HG03571 (cell line): ENCODE data around the gene NDFIP1.

ENCODE experiments used
- ATAC-seq: cut with Tn5 transposase; IDR thresholded peaks from one replicate; pipeline ENCODE4 v1.9.1; 2021; ENCODE audit not compliant: unreplicated experiment

The NDFIP1 gene

DNA sequence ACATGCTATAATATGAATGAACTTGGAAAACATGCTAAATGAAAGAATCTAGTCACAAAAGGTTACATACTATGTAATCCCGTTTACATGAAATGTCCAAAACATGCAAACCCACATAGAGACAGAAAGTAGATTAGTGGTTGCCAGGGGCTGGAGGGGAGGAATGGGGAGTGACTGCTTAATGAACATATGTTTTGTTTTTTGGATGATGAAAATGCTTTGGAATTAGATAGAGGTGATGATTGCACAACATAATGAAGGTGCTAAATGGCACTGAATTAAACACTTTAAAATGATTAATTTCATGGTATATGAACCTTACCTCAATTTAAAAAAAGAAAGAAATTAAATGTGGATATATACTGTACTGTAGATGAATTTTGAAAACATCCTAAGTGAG lies 17.6 kb upstream of the NDFIP1 start:
- ATAC-seq, result no peak

DNA sequence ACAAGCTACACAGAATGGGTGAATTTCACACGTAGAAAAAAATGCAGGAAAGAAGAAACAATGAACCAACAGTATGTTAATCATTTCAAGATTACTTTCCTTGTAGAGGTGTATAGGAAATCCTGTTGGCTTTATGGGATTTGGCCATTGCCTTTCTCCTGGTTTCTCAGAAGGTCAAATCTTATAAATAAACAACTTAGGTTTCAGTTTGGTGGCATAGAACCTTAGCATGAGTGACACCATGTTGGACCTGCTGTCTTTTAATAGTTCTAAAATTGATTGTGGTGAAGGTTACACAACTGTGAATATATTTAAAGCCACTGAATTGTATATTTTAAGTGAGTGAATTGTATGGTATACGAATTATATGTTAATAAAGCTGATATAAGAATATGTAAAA lies 16.7 kb upstream of the NDFIP1 start:
- no peak for ATAC-seq

DNA sequence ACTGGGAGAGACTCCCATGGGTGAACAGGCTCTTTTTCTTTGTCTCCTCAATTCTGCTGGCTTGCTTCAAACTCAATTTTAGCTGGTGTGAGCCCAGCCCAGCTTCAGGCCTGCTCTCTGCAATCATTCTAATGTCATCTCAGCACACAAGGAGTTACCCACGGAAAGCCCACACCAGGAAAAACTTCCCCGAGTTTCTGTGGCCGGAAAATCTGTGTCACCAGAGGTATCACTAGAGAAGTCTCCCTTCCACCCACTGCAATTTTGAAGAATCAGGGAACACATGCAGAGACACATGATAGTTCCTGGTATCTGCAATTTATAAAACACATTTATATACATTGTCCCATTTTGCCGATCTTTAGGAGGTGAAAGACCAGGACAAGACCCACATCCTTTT lies 13.5 kb upstream of the NDFIP1 start:
- ATAC-seq, result no peak

DNA sequence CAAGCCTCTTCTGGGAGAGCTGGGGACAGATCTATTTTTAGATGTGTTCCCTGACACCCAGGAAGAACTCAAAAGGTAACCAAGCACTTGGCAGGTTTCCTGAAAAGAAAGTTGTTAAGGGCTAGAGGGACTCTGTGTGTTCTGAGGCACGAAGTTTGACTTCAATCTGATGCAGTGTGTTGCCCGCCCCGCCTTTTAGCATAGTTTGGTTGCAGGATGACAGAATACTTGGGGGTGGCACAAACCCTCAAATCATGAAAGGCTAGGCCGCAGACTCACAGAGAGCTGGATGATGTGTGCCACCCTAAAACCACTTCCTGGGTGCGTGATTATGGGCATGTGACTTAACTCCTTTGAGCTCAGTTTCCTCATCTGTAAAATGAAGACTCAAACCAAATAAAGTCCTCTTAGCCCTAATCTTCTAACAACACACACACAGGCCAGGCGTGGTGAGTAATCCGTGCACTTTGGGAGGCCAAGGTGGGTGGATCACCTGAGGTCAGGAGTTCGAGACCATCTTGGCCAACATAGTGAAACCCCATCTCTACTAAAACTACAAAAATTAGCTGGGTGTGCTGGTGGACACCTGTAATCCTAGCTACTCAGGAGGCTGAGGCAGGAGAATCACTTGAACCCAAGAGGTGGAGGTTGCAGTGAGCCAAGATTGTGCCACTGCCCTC lies 12.8 kb upstream of the NDFIP1 start:
- ATAC-seq, result no peak

DNA sequence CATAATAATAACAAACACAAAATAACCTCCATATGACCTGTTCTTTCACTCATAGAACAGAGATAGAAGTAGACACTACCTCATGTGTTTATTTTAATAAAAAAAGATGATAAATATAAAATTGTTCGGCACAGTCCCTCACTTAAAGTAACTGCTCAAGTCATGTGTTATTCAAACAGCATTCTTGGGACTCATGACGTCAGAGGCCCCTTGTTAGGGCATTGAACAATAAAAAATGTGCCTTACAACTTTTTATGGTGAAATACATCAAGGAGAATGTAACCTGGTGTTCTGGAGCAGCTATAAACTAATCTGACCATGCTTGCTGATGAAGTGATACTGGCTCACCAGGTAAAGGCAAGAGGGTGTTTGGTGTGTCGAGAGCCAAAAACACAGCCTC lies 12.2 kb upstream of the NDFIP1 start:
- no peak for ATAC-seq

DNA sequence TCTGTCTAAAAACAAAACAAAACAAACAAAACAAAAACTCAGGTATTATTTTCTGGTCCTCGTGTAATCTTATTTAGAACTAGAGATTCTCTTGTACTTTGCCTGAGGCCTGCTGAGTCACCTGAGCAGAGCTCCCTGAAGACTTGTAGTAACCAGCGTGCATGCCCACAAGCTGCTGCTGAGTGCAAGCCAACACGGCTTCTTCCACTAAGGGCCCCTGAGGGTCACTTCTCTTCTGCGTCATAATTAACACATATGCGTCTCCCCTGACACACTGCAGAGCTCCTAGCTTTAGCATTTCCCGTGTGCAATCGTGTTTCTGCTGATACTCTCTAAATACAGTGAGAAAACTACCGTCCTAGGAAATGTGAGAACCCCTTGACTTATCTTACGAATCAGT lies 10.9 kb upstream of the NDFIP1 start:
- ATAC-seq, result no peak

DNA sequence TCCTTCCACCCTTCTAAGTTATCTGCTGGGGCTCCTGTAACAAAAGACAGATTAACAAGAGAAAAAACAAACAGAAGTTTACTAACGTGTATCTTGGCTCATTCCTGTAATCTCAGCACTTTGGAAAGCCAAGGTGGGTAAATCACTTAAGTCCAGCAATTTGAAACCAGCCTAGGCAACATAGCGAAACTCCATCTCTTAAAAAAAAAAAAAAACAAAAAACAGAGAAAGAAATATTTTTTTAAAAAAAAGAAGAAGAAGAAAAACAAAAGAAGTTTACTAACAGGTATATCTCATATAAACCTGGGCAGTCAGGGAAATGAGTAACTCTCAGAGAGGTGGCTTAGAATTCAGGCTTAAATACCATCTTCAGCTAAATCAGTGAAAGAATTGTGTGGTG lies 10.3 kb upstream of the NDFIP1 start:
- ATAC-seq, result no peak

DNA sequence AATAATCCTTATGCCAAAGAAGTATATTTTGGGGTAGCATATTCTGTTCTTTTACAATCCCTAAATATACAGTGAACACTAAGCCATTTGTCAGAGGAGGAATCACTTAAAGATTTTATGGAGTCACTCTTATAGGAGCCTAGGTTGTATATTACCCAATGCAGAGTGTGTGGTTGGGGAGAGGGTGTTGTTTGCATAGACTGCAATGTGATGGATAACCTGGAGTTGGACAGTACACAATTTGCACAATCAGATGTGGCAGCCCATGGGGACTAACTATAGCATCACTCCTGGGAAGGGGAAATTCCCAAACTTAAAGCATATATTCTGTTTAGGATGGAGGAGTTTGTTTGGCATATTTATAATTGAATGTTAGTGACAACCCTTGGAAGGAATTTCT lies 9.6 kb upstream of the NDFIP1 start:
- ATAC-seq, result no peak

DNA sequence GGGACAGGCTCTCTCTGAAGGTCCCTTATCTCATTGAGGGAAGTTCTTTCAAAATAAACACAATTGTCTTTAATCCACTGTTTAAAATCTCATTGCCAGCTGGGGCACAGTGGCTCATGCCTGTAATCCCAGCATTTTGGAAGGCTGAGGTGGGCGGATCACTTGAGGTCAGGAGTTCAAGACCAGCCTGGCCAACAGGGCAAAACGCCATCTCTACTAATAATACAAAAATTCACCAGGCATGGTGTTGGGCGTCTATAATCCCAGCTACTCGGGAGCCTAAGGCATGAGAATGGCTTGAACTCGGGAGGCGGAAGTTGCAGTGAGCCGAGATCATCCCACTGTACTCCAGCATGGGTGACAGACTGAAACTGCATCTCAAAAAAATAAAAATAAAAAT lies 8.3 kb upstream of the NDFIP1 start:
- ATAC-seq, result no peak

DNA sequence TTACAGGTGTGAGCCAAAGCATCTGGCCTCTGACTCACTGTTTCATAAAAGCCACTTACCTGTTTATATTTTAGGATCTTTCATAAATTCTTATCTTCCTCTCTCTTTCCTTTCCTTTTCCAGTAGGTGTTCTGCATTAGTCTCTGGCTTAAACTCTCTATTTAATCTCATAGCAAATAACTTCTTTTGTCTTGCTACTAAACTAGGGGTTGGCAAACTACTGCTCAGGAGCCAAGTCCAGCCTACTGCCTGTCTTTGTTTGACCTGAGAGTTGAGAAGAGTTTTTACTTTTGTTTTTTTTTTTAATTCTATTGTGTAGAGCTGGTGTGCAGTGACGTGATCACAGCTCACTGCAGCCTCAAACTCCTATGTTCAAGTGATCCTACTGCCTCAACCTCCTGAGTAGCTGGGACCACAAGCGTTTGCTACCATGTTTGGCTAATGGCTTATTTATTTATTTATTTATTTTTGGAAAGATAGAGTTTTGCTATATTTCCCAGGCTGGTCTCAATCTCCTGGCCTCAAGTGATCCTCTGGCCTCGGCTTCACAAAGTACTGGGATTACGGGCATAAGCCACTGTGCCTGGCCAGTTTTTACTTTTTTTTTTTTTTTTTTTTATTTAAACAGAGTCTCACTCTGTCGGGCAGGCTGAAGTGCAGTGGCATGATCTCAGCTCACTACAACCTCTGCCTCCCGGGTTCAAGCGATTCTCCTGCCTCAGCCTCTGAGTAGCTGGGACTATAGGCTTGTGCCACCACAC lies 5.4 kb upstream of the NDFIP1 start:
- no peak for ATAC-seq

DNA sequence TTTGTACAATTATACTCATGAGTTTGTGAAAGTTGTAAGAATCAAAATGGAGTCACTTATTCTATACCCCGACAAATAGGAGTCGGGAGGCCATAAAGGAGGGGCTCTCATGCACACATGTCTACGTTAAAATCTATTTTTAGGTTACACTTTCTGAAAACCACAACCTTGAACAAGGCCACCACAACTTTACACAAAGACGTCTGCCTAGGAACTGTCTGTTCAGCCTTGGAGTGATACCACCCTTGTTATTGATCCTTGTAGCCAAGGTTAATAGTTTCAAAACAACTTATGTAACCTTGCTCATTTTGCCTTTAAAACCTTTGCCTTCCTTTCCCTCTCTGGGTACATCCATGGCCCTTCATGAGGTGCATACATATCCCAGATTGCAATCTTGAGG lies 4.1 kb upstream of the NDFIP1 start:
- ATAC-seq, result no peak

DNA sequence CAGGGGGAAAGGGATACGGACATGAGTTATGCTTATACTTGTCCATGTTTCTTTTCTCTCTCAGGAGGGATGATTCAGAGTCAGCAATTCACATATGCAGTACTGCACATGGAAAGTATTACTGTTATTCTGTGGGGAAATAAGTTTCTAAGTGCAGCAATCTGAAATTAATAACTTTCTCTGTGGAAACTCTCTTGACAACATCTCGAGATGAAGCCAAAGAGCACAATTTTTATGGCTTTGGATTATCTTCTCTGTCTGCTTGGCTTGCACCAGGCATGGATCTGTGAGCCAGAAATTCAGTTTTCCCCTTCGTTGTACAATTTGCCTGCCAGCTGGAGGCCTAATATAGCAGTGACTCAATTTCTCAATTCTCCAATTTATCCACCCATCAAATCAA lies 2.5 kb upstream of the NDFIP1 start:
- ATAC-seq, result no peak

DNA sequence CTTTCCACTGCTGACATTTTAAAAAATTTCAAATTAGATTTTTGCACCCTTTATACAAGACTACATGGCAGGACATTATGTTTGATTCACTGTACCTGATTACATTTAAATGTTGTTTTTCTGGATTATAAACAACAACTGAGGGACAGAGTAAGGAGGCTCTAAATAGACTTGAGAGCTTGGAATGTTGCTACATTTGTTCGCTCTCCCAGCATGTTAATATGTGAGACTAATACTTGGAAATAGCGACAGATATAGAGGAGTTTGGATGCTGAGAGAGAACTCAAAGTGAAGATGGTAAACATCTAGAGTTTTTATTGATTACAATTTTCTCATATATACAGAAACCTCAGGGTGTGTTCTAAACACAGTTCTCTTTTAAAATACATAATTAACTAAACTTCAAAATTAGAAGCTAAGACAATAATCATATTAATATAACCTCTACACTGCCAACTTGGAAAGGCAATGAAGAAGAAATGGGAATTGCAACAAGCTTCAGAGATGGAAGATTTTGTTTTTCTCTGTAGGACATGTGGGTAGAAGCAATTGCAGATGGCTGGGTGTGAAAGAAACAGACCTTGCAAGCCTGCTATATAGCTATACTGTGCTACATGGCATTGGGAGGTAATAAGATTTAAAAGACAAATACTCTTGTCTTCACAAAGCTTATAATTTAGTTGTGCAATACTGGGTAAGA lies 1.4 kb upstream of the NDFIP1 start:
- ATAC-seq, result no peak

DNA sequence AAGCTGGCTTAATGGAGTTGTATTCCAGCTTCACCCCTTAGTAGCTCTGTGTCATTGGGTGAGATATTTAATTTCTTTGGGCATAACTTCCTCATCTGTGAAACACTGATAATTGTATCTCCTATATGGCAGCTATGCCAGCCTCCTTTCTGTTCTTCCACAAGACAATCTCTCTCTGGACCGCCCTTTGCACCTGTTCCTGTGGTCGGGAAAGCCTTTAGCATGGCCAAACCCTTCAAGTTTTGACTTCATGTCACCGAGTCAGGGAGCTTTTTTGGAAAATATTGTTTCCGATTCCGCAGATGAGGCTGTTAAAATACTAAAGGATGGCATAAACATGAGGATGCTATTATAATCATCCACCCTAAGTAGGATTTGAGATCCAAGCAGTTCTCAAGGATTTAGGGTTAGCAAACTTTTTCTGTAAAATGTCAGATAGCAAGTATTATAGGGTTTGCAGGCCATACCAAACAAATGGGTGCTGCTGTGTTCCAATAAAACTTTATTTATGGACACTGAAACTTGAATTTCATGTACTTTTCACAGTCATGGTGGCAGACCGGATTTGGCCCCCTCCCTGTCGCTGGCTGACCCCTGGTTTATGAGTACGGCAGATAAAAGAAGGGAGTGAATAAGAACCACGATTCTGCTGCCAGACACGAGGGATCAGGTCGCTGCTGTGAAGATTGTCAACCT lies 695 bp upstream of the NDFIP1 start:
- ATAC-seq, result no peak

DNA sequence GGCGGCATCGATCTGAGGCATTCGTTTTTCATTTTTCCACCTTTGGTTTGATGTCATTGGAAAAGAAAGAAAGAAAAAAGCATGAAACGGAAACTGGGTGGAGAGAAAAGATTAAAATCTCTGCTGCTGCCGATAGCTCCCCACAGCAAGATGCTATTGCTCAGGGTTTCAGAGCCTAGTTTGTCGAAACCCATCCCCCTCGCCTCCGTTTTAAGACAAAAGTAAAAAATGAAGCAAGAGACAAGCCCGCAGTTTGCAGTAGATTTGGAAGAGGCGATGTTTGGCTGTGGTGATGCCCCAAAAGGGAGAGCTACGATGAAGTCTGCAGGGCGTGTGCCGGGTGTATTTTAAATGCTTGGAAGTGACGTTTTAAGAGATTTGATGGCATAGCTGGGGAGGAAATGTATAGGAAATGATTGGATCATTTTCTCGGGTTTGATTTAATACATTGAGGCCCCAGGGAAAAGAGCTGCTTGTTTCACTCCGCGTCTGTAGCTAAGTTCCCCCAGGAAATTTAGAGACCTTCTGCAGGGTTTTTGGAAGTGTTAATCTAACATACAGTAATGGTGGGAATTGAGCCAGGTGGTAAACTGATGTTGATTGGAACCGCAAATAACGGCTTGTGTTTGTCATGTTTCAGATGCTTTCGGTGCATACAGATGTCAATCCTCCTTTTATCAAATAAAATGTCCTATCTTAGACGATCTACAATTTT lies 909 bp downstream of the NDFIP1 start:
- no peak for ATAC-seq

DNA sequence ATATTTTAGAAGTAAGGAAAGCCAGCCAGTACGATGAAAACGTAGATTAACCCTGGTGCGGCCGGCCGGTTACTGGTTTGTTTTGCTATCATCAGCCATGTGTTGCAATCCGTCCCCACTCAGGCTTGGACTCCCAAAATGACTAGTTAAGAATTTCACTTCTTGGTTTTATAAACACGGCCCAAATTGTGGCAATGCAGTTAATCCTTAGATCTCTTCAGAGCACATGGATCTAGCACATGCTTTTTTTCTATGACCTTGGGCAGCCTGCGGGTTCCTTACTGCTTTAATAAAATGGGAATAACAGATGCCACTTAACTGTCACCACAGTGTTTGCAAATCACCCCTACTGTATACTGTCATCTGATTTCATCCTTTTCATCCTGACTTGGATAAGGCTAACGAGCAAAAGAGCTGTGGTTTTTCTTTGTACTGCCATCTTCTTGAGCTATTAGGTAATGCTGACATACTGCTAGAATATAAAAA lies 1.5 kb downstream of the NDFIP1 start:
- ATAC-seq, result no peak

DNA sequence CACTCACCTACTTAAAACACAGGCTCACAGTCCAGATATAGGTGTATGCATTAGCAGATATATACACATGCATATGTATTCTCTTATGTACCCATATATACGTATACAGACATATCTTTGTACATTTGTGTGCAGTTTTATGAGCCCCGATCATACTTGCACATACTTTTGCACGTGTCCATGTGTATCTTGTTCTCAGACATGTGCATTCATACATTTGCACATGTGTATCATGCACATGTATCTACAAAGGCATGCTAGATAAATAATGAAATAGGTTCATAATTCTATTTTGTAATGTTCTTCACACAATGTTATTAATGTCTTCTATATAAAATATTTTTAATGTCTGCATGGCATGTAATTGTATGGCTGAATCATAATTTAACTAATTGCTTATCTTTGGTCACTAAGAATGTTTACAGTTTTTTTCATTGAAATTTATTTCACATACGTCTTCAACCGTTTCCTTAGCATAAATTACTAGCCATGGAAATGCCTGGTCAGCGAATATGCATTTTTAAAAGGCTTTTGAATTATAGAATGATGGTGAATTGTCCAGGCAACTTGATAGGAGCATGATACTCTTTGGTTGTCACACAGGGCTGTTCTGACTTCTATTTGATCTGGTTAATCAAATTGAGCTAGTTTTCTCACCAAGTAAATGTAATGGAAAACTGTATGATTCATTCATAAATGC lies 2.6 kb downstream of the NDFIP1 start:
- ATAC-seq, result no peak

DNA sequence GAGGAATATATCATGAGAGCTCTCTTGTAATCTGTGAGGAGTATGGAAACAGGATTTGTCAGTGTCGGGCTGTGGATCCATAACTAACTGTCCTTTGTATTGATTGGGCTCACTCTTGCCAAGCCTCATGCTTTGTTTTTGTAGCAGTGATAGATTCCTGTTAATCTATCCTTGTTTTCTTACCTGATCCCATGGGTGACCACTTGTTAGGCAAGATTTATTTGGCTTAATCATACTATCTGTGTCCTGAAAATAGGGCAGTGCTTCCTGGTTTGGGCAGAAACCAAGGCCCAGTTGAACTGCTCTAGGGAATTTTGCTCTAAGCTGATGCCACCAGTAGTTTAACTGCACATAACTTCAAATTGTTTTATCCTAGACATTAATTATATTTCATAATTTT lies 6.1 kb downstream of the NDFIP1 start:
- ATAC-seq, result no peak

DNA sequence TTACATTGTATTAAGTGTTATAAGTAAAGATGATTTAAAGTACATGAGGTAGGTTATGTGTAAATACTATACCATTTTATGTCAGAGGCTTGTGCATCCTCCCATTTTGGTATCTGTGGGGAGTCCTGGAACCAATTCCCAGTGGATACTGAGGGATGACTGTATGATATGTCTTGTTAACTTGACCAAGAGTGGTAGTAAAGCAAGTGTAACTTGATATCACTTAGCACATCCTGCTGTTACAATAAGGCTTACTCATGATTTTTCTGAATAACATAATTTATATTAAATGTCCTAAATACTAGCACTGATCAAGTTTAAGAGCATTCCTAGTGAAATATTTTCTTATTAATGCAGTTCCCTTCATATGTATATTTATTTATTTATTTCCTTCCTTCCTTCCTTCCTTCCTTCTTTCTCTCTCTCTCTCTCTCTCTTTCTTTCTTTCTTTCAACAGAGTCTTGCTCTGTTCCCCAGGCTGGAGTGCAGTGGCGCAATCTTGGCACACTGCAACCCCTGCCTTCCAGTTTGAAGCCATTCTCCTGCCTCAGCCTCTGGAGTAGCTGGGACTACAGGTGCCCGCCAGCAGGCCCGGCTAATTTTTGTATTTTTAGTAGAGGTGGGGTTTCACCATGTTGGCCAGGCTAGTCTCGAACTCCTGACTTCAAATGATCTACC lies 7.5 kb downstream of the NDFIP1 start:
- ATAC-seq, result no peak
